GM23338 (cell line): ENCODE results near the gene PCDHGB3. TPM values are rescaled to one million over a fixed set of nuclear protein-coding genes. Genes with fewer than 3 reads are reported as not detected.
A peak's percentile ranks its signal among the peaks of the same experiment; 100 is the strongest.

Experiments
- ATAC-seq: fragments of 200-7000 bp; cut with Tn5 transposase; 3 replicates; pipeline ENCODE4 v1.9.1; 2020
- DNase-seq: peaks from one replicate; pipeline ENCODE4 v3.0.0-alpha.2; 2015; ENCODE audit warnings: low spot score
- H2AFZ ChIP-seq: fragments of 200-600 bp; sonication (generic); 2 replicates; pipeline ENCODE4 v1.8.0; 2016; ENCODE audit warnings: antibody characterized with exemption, mild to moderate bottlenecking, moderate library complexity
- H3F3A ChIP-seq: fragments of 200-600 bp; sonication (generic); replicated peaks from 2 replicates; pipeline ENCODE4 v1.8.0; 2017; ENCODE audit warnings: antibody characterized with exemption, mixed run types, low read depth
- H3K27ac ChIP-seq: fragments of 200-600 bp; sonication (generic); 2 replicates; pipeline ENCODE4 v1.6.1; 2016; ENCODE audit warnings: low read depth
- H3K27me3 ChIP-seq: fragments of 200-600 bp; sonication (generic); 2 replicates; pipeline ENCODE4 v1.8.0; 2016; ENCODE audit warnings: mild to moderate bottlenecking, mixed run types, moderate library complexity; ENCODE audit not compliant: insufficient read depth
- H3K36me3 ChIP-seq: fragments of 200-600 bp; sonication (generic); 2 replicates; pipeline ENCODE4 v1.8.0; 2016; ENCODE audit warnings: mild to moderate bottlenecking; ENCODE audit not compliant: insufficient read depth
- H3K4me1 ChIP-seq: fragments of 200-600 bp; sonication (generic); 2 replicates; pipeline ENCODE4 v1.8.0; 2016; ENCODE audit warnings: mild to moderate bottlenecking, moderate library complexity; ENCODE audit not compliant: insufficient read depth
- H3K4me2 ChIP-seq: fragments of 200-600 bp; sonication (generic); 2 replicates; pipeline ENCODE4 v1.7.1; 2017; ENCODE audit warnings: mixed run types
- H3K4me3 ChIP-seq: fragments of 200-600 bp; sonication (generic); 2 replicates; pipeline ENCODE4 v1.6.1; 2016; ENCODE audit warnings: mixed run types
- H3K79me2 ChIP-seq: fragments of 200-600 bp; sonication (generic); replicated peaks from 2 replicates; pipeline ENCODE4 v1.8.0; 2017; ENCODE audit warnings: mild to moderate bottlenecking; ENCODE audit not compliant: insufficient read depth
- H3K9me2 ChIP-seq: fragments of 200-600 bp; sonication (generic); 2 replicates; pipeline ENCODE4 v1.8.0; 2017; ENCODE audit not compliant: insufficient read depth
- H4K20me1 ChIP-seq: fragments of 200-600 bp; sonication (generic); replicated peaks from 2 replicates; pipeline ENCODE4 v1.8.0; 2017; ENCODE audit warnings: mild to moderate bottlenecking; ENCODE audit not compliant: insufficient read depth
- H3K27ac Mint-ChIP-seq: 2 replicates; pipeline ENCODE4 v1.8.0; 2020; ENCODE audit warnings: inconsistent platforms, mild to moderate bottlenecking, moderate library complexity, mixed read lengths
- H3K27me3 Mint-ChIP-seq: 3 replicates; pipeline ENCODE4 v1.8.0; 2022; ENCODE audit warnings: low read depth, mild to moderate bottlenecking, moderate library complexity, mixed read lengths, inconsistent platforms; ENCODE audit not compliant: insufficient read depth, poor library complexity
- H3K36me3 Mint-ChIP-seq: 3 replicates; pipeline ENCODE4 v1.8.0; 2021; ENCODE audit warnings: low read depth, mild to moderate bottlenecking, inconsistent platforms, moderate library complexity, mixed read lengths
- H3K4me1 Mint-ChIP-seq: 3 replicates; pipeline ENCODE4 v1.8.0; 2020; ENCODE audit warnings: mild to moderate bottlenecking, inconsistent platforms, mixed read lengths
- H3K4me3 Mint-ChIP-seq: 3 replicates; pipeline ENCODE4 v1.8.0; 2021; ENCODE audit warnings: moderate library complexity, mild to moderate bottlenecking, inconsistent platforms, mixed read lengths
- H3K9me3 Mint-ChIP-seq: 3 replicates; pipeline ENCODE4 v1.8.0; 2020; ENCODE audit warnings: moderate library complexity, mild to moderate bottlenecking, inconsistent platforms, mixed read lengths
- CREB1 ChIP-seq: fragments of 250-450 bp; sonication (Bioruptor Pico); IDR thresholded peaks from 2 replicates; pipeline ENCODE4 v1.5.0; 2020; ENCODE audit warnings: low read depth, mild to moderate bottlenecking, moderate library complexity
- CTCF ChIP-seq, 2 experiments: fragments of 200-600 bp in 1 of 2; sonication (generic) in 1 of 2; conservative IDR thresholded peaks; 2 replicates each; pipeline versions ENCODE4 v1.5.1 to v1.6.1; 2016 to 2017; ENCODE audit warnings: antibody characterized with exemption in 2 of 2, low read depth in 2 of 2, mild to moderate bottlenecking in 2 of 2, moderate library complexity in 1 of 2
- ETS1 ChIP-seq: IDR thresholded peaks from 2 replicates; pipeline ENCODE4 v1.6.1; 2016; ENCODE audit warnings: antibody characterized with exemption
- EZH2 ChIP-seq: fragments of 200-600 bp; sonication (generic); IDR thresholded peaks from one replicate; pipeline ENCODE4 v1.8.0; 2017; ENCODE audit warnings: antibody characterized with exemption, mild to moderate bottlenecking, low read depth; ENCODE audit not compliant: unreplicated experiment
- EZH2phosphoT487 ChIP-seq: fragments of 200-600 bp; sonication (generic); IDR thresholded peaks from one replicate; pipeline ENCODE4 v1.8.1; 2018; ENCODE audit warnings: antibody characterized with exemption; ENCODE audit not compliant: unreplicated experiment
- JUNB ChIP-seq: IDR thresholded peaks from one replicate; pipeline ENCODE4 v1.6.1; 2016; ENCODE audit warnings: antibody characterized with exemption; ENCODE audit not compliant: unreplicated experiment
- NANOG ChIP-seq: IDR thresholded peaks from 2 replicates; pipeline ENCODE4 v1.6.1; 2016; ENCODE audit warnings: antibody characterized with exemption, borderline replicate concordance
- POLR2AphosphoS5 ChIP-seq: IDR thresholded peaks from 2 replicates; pipeline ENCODE4 v1.6.1; 2016; ENCODE audit warnings: antibody characterized with exemption, low read depth
- REST ChIP-seq: IDR thresholded peaks from one replicate; pipeline ENCODE4 v1.6.1; 2018; ENCODE audit warnings: antibody characterized with exemption; ENCODE audit not compliant: unreplicated experiment
- STAT1 ChIP-seq: IDR thresholded peaks from one replicate; pipeline ENCODE4 v1.6.1; 2016; ENCODE audit warnings: antibody characterized with exemption; ENCODE audit not compliant: unreplicated experiment
- ZNF114 ChIP-seq: fragments of 250-450 bp; sonication (Bioruptor Pico); IDR thresholded peaks from 2 replicates; pipeline ENCODE4 v1.5.0; 2020; ENCODE audit warnings: mild to moderate bottlenecking, moderate library complexity
- ZNF331 ChIP-seq: fragments of 250-450 bp; sonication (Bioruptor Pico); IDR thresholded peaks from 2 replicates; pipeline ENCODE4 v1.5.0; 2020; ENCODE audit warnings: low read depth, mild to moderate bottlenecking, moderate library complexity
- ZNF462 ChIP-seq: fragments of 250-450 bp; sonication (Bioruptor Pico); IDR thresholded peaks from 2 replicates; pipeline ENCODE4 v1.5.0; 2020; ENCODE audit warnings: mild to moderate bottlenecking, moderate library complexity
- polyA plus RNA-seq: library from polyadenylated mRNA; unstranded; fragments of >200 nt; fragmentation: Nextera tagmentation; extraction: Ambion mirVana; gene quantifications from 2 replicates; pipeline ENCODE4 v1.2.1, GENCODE V29; 2016
- total RNA-seq: library from RNA; depleted of rRNA; stranded (reverse); fragments of >200 nt; shearing (Covaris generic); gene quantifications from 2 replicates; pipeline ENCODE4 v1.2.3, GENCODE V29; 2014

Gene PCDHGB3
- total and polyA plus RNA-seq, 2 experiments from 2014 or later = 0.24 to 5.8 TPM

GRCh38 chr5:141419074-141419880 is 49.2 kb downstream of the PCDHGB3 start:
- Histone ChIP-seq H3K4me2 (no peak overlapping the region), H3K4me3 (no peak overlapping the region), H4K20me1 (no peaks in the 10 kb centered on the region), H3K27me3 (peaks cover 20% of the 10 kb centered on the region), H3K9me2 (no peaks in the 10 kb centered on the region), H3F3A (no peaks in the 10 kb centered on the region), H3K27ac (no peak overlapping the region), H2AFZ (no peak overlapping the region), H3K36me3 (no peaks in the 10 kb centered on the region), H3K4me1 (no peaks in the 10 kb centered on the region), H3K79me2 (no peaks in the 10 kb centered on the region; the same call in 1 of the 2 replicates)
- TF ChIP-seq JUNB = no peak
- no peak for TF ChIP-seq POLR2AphosphoS5
- no peak for TF ChIP-seq ZNF462 (CRISPR knock-in tag)
- TF ChIP-seq ETS1 = no peak
- no peak for TF ChIP-seq REST
- TF ChIP-seq STAT1 = no peak
- no peak for TF ChIP-seq NANOG
- no peak for TF ChIP-seq CREB1 (CRISPR knock-in tag)
- no peak for TF ChIP-seq ZNF114 (CRISPR knock-in tag)
- no peak for TF ChIP-seq CTCF (conservative IDR thresholded peaks at IDR 0.05; ENCODE audit: low read depth in 2 of 2)
- no peak for TF ChIP-seq EZH2phosphoT487
- no peak for TF ChIP-seq ZNF331 (CRISPR knock-in tag)
- TF ChIP-seq EZH2 = no peak
- DNase-seq (no peak), ATAC-seq (no peak)
- peaks cover 35% of the 10 kb centered on the region for H3K27me3 Mint-ChIP-seq
- H3K4me3 Mint-ChIP-seq = peak overlapping the region; percentile 85; the same call in 2 of the 3 replicates
- H3K9me3 Mint-ChIP-seq = peaks cover 77% of the 10 kb centered on the region
- H3K36me3 Mint-ChIP-seq = peaks cover 78% of the 10 kb centered on the region
- no peak overlapping the region for H3K27ac Mint-ChIP-seq
- H3K4me1 Mint-ChIP-seq = peaks cover 13% of the 10 kb centered on the region
